Ishikawa (cell line): ENCODE measurements around the gene ASF1A.

Source experiments
- CEBPB ChIP-seq: IDR thresholded peaks from 2 replicates; pipeline ENCODE4 v1.6.1; 2012
- CREB1 ChIP-seq: IDR thresholded peaks from 2 replicates; pipeline ENCODE4 v1.6.1; 2012; ENCODE audit warnings: low read depth
- EGR1 ChIP-seq: IDR thresholded peaks from 2 replicates; pipeline ENCODE4 v1.6.1; 2012
- EP300 ChIP-seq: IDR thresholded peaks from 2 replicates; pipeline ENCODE4 v1.6.1; 2012; ENCODE audit warnings: borderline replicate concordance
- FOXM1 ChIP-seq: IDR thresholded peaks from 2 replicates; pipeline ENCODE4 v1.6.1; 2012; ENCODE audit warnings: low read depth, borderline replicate concordance
- MAX ChIP-seq: IDR thresholded peaks from 2 replicates; pipeline ENCODE4 v1.6.1; 2012
- NFIC ChIP-seq: IDR thresholded peaks from 2 replicates; pipeline ENCODE4 v1.6.1; 2012
- RAD21 ChIP-seq: IDR thresholded peaks from 2 replicates; pipeline ENCODE4 v1.6.1; 2012; ENCODE audit warnings: low read depth
- REST ChIP-seq: IDR thresholded peaks from 2 replicates; pipeline ENCODE4 v1.6.1; 2012; ENCODE audit warnings: low read depth, mild to moderate bottlenecking
- TAF1 ChIP-seq: IDR thresholded peaks from 2 replicates; pipeline ENCODE4 v1.6.1; 2012; ENCODE audit warnings: low read depth, mild to moderate bottlenecking
- TCF12 ChIP-seq: IDR thresholded peaks from 2 replicates; pipeline ENCODE4 v1.6.1; 2012; ENCODE audit warnings: low read depth
- TEAD4 ChIP-seq: IDR thresholded peaks from 2 replicates; pipeline ENCODE4 v1.6.1; 2012
- YY1 ChIP-seq: IDR thresholded peaks from 2 replicates; pipeline ENCODE4 v1.6.1; 2012; ENCODE audit warnings: low read depth
- ZBTB7A ChIP-seq: IDR thresholded peaks from 2 replicates; pipeline ENCODE4 v1.6.1; 2012; ENCODE audit warnings: low read depth
- TF ChIP-seq, protein P1 (sequence below): IDR thresholded peaks from 2 replicates; pipeline ENCODE4 v1.6.1; 2012

ASF1A gene

GRCh38 chr6:118897386-118897785 lies 3.4 kb downstream of the ASF1A start:
- no peak for TF ChIP-seq REST
- no peak for TF ChIP-seq TAF1
- no peak for TF ChIP-seq MAX
- TF ChIP-seq FOXM1: no peak
- TF ChIP-seq YY1: no peak
- no peak for TF ChIP-seq RAD21
- TF ChIP-seq TEAD4: no peak
- TF ChIP-seq TCF12: no peak
- no peak for TF ChIP-seq ZBTB7A

GRCh38 chr6:118899948-118900347 lies 6.0 kb downstream of the ASF1A start:
- TF ChIP-seq NFIC: no peak
- TF ChIP-seq, protein P1, sequence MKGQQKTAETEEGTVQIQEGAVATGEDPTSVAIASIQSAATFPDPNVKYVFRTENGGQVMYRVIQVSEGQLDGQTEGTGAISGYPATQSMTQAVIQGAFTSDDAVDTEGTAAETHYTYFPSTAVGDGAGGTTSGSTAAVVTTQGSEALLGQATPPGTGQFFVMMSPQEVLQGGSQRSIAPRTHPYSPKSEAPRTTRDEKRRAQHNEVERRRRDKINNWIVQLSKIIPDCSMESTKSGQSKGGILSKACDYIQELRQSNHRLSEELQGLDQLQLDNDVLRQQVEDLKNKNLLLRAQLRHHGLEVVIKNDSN: no peak
- TF ChIP-seq TEAD4: no peak
- TF ChIP-seq CEBPB: no peak
- TF ChIP-seq EP300: no peak
- TF ChIP-seq CREB1: no peak
- TF ChIP-seq MAX: no peak
- TF ChIP-seq EGR1: no peak
- TF ChIP-seq ZBTB7A: no peak
- no peak for TF ChIP-seq FOXM1
- no peak for TF ChIP-seq RAD21
- no peak for TF ChIP-seq YY1
- TF ChIP-seq TAF1: no peak
- TF ChIP-seq REST: no peak

DNA sequence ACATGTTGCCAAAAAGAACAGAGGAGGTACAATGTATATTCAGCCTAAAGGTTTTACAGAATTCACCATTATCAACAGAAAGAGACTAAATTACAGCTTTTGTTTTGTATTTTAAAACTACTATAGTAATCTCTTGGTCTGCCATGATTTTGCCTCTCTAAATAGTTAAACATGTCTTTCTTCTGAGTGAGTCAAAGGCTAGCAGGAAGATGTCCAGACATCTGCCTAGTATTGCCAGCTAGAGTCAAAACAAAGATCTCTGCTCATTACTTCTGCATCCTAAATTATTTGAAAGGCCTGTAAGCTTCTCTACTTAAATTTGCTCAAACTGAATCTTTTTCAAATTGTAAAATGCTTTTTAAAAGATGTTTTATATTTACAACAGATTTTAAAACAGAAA lies 8.8 kb downstream of the ASF1A start:
- no peak for TF ChIP-seq FOXM1
- TF ChIP-seq TEAD4: no peak

GRCh38 chr6:118903138-118903537 lies 9.2 kb downstream of the ASF1A start:
- no peak for TF ChIP-seq MAX
- no peak for TF ChIP-seq EGR1
- TF ChIP-seq CREB1: no peak
- TF ChIP-seq REST: no peak
- no peak for TF ChIP-seq TCF12
- TF ChIP-seq YY1: no peak
- no peak for TF ChIP-seq NFIC
- no peak for TF ChIP-seq RAD21
- no peak for TF ChIP-seq ZBTB7A
- no peak for TF ChIP-seq EP300

DNA sequence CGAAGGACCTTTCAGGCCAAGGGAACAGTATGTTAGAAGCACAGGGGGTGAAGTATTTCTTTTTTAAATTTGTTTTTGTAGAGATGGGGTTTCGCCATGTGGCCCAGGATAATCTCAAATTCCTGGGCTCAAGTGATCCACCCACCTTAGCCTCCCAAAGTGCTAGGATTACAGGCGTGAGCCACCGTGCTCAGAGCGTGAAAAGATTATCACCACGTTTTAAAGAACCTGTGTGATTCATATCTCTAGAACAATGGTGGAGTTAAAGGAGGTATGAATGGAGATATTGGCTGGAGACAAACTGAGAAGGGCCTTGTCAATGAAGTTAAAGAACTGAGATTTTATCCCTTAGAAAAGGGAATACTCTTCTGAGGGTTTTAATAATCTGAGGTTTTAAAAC lies 9.7 kb downstream of the ASF1A start:
- no peak for TF ChIP-seq MAX
- TF ChIP-seq EP300: no peak

DNA sequence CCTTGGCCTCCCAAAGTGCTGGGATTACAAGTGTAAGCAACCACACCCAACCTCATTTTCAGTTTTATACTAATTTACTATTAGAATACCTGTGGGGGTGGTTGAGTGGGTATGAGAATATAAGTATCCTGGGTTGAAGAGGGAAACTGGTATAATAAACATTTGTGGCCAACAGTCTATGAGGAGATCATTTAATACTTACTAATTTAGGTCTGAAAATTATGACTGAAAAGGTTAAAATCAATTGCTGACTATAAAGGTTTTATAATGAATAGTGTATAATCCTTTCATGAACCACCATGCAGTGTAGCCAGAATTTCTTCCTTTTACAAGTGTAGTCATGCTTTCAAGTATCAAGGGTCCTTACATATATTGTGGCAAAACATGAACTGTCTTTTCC lies 11.1 kb downstream of the ASF1A start:
- no peak for TF ChIP-seq RAD21
- TF ChIP-seq, protein P1: no peak
- TF ChIP-seq NFIC: no peak
